Measurements from ENCODE around the gene CDK5RAP2. TPM values are rescaled to one million over a fixed set of nuclear protein-coding genes. Genes with fewer than 3 reads are reported as not detected.
"Not testable (repeated sequence)": the region's sequence is repeated elsewhere in the genome, so short reads cannot be mapped to it uniquely, and the experiment has no call there.

CDK5RAP2 gene
- total RNA-seq, 1 donor from 2014 or later = 59.8 TPM

- no peak overlapping the region for H3K4me3 Mint-ChIP-seq (ENCODE audit: low read depth)
- H3K9me3 Mint-ChIP-seq = no peaks in the 10 kb centered on the region
- peaks cover 15% of the 10 kb centered on the region for H3K4me1 Mint-ChIP-seq (ENCODE audit: low read depth)
- intact Hi-C loops (cut with micrococcal nuclease) = no loop called here
- no peaks in the 10 kb centered on the region for H3K27me3 Mint-ChIP-seq (ENCODE audit: low read depth)
- no peak for DNase-seq (ENCODE audit: low spot score)
- peaks cover 70% of the 10 kb centered on the region for H3K36me3 Mint-ChIP-seq (ENCODE audit: low read depth)
- no peak overlapping the region for H3K27ac Mint-ChIP-seq
Measured at GRCh38 chr9:120534266-120534665, 45.7 kb downstream of the CDK5RAP2 start.

DNA sequence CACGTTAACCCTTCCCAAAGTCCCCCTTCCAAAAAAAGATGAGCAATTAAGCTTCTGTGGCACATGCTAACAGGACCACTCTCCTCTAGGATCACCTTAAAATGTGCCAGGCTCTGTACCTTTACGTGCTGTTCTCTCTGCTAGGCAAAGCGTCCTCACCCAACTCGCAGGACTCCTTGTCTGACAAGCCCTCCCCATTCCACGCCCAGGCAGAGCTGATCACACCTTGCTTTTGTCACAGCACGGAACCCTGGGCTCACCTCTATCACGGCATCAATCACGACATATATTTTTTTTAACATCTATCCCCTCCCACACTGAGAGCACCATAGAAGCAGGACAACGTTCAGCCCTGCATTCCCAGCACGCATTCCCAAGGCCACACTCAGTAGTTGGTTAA is 47.1 kb downstream of the CDK5RAP2 start:
- Mint-ChIP-seq H3K36me3 (ENCODE audit: low read depth) (peaks cover 78% of the 10 kb centered on the region), H3K27ac (no peak overlapping the region), H3K9me3 (no peaks in the 10 kb centered on the region), H3K4me1 (ENCODE audit: low read depth) (peaks cover 15% of the 10 kb centered on the region), H3K27me3 (ENCODE audit: low read depth) (no peaks in the 10 kb centered on the region), H3K4me3 (ENCODE audit: low read depth) (no peak overlapping the region)
- intact Hi-C loops (cut with micrococcal nuclease) = no loop called here
- DNase-seq (ENCODE audit: low spot score) = no peak

GRCh38 chr9:120532475-120532874 is 47.5 kb downstream of the CDK5RAP2 start:
- intact Hi-C loops (cut with micrococcal nuclease) = no loop called here
- peaks cover 14% of the 10 kb centered on the region for H3K4me1 Mint-ChIP-seq (ENCODE audit: low read depth)
- H3K9me3 Mint-ChIP-seq = no peaks in the 10 kb centered on the region
- no peak for DNase-seq (ENCODE audit: low spot score)
- no peak overlapping the region for H3K4me3 Mint-ChIP-seq (ENCODE audit: low read depth)
- no peaks in the 10 kb centered on the region for H3K27me3 Mint-ChIP-seq (ENCODE audit: low read depth)
- no peak overlapping the region for H3K27ac Mint-ChIP-seq
- peaks cover 81% of the 10 kb centered on the region for H3K36me3 Mint-ChIP-seq (ENCODE audit: low read depth)

DNA sequence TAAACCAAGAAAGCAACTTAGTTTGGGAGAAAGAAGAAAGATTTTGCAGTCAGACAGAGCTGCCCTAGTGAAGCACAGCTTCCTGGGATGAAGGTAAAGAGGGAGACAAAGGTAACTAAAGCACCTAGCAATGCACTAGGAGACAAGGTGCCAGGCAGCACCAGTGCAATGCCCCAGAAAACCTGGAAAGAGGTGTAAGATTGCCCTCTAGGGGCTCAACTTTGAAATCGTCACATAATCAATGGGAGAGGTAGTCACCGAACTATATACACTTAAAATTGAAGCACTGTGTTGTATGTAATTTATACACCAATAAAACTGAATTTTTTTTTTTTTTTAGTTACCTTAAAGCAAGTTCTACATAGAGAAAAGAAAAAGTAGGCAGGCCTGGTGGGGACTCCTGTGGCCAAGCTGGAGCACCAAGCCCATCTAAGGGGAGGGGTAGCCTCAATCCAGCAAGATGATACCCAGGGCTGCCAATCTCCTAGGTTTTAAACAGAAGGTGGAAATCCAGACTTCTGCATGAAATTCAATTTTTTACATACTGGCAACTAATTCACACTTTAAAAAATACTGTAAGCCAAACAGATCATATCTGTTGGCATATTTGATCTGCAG is 48.2 kb downstream of the CDK5RAP2 start:
- H3K27me3 Mint-ChIP-seq (ENCODE audit: low read depth) = no peaks in the 10 kb centered on the region
- peaks cover 81% of the 10 kb centered on the region for H3K36me3 Mint-ChIP-seq (ENCODE audit: low read depth)
- H3K4me1 Mint-ChIP-seq (ENCODE audit: low read depth) = peaks cover 11% of the 10 kb centered on the region
- DNase-seq (ENCODE audit: low spot score) = no peak
- no peaks in the 10 kb centered on the region for H3K9me3 Mint-ChIP-seq
- intact Hi-C loops (cut with micrococcal nuclease) = no loop called here
- H3K4me3 Mint-ChIP-seq (ENCODE audit: low read depth) = no peak overlapping the region
- no peak overlapping the region for H3K27ac Mint-ChIP-seq

DNA sequence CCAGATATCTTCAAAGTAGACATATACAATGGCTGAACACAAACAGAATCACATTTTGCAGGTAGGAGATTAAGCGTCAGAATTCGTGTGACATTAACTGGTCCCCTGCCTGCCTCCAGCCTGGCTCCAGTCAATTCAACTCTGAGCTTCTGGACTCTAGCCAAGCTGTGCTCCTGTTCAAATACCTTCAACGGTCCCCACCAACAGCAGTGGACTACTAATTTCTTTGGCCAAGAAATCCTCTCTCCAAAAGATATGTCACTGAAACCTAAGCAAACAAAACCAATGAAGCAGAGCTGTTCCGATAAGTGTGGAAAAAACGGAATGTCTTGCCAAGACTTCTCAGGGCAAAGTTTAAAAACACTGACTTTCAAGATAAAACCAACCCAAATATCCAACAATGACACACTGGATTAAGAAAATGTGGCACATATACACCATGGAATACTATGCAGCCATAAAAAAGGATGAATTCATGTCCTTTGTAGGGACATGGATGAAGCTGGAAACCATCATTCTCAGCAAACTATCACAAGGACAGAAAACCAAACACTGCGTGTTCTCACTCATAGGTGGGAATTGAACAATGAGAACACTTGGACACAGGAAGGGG is 49.6 kb downstream of the CDK5RAP2 start:
- H3K27me3 Mint-ChIP-seq (ENCODE audit: low read depth); H3K4me1 Mint-ChIP-seq (ENCODE audit: low read depth); H3K4me3 Mint-ChIP-seq (ENCODE audit: low read depth); DNase-seq (ENCODE audit: low spot score); H3K9me3 Mint-ChIP-seq; intact Hi-C loops (cut with micrococcal nuclease); H3K27ac Mint-ChIP-seq: not testable (repeated sequence)
- H3K36me3 Mint-ChIP-seq (ENCODE audit: low read depth) = peaks cover 86% of the 10 kb centered on the region

DNA sequence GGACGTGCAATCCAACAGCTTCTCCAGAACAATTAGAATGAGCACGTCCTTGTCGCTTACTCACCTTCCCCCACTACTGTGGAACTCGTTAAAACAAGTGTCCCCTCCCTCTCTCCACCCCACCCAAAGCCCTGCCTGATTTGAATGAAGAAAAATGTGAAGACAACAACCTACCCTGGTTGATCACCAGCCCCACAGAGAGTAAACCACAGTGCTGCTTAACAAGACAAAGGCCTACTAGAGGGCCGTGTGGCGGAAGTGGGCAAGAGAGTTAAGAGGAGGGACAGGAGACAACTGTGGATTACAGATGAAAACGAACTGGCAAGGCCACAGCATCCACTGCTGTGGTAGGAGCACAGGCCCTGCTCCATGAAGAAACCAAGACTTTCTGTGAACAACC is 51.1 kb downstream of the CDK5RAP2 start:
- H3K4me1 Mint-ChIP-seq (ENCODE audit: low read depth) = peaks cover 7% of the 10 kb centered on the region
- H3K27ac Mint-ChIP-seq = no peak overlapping the region
- no peaks in the 10 kb centered on the region for H3K27me3 Mint-ChIP-seq (ENCODE audit: low read depth)
- intact Hi-C loops (cut with micrococcal nuclease) = no loop called here
- DNase-seq (ENCODE audit: low spot score) = no peak
- H3K4me3 Mint-ChIP-seq (ENCODE audit: low read depth) = no peak overlapping the region
- no peaks in the 10 kb centered on the region for H3K9me3 Mint-ChIP-seq
- H3K36me3 Mint-ChIP-seq (ENCODE audit: low read depth) = peaks cover 81% of the 10 kb centered on the region

DNA sequence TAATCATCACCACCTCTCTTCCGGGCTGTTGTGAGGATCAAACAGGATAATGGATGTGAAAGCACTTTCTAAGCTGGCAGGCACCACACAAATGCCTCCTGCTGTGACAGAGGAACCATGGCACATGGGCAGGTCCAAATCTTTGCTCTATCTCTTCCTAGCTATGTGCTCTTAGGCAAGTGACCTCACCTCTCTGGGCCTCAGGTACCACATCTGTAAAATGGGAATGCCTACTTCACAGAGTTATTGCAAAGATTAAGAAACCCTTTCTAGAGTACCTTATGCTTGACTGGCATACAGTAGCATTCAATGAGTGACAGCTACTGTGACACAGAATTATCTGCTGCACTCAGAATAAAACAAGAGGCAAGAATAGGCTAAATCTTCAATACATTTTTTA is 51.6 kb downstream of the CDK5RAP2 start:
- DNase-seq (ENCODE audit: low spot score) = no peak
- Mint-ChIP-seq H3K4me3 (ENCODE audit: low read depth) (no peak overlapping the region), H3K9me3 (no peaks in the 10 kb centered on the region), H3K27ac (no peak overlapping the region), H3K4me1 (ENCODE audit: low read depth) (peaks cover 7% of the 10 kb centered on the region), H3K36me3 (ENCODE audit: low read depth) (peaks cover 83% of the 10 kb centered on the region), H3K27me3 (ENCODE audit: low read depth) (no peaks in the 10 kb centered on the region)
- intact Hi-C loops (cut with micrococcal nuclease) = no loop called here

GRCh38 chr9:120526534-120526933 is 53.4 kb downstream of the CDK5RAP2 start:
- intact Hi-C loops (cut with micrococcal nuclease) = no loop called here
- no peak overlapping the region for H3K4me3 Mint-ChIP-seq (ENCODE audit: low read depth)
- H3K4me1 Mint-ChIP-seq (ENCODE audit: low read depth) = no peaks in the 10 kb centered on the region
- peaks cover 77% of the 10 kb centered on the region for H3K36me3 Mint-ChIP-seq (ENCODE audit: low read depth)
- H3K27ac Mint-ChIP-seq = no peak overlapping the region
- H3K27me3 Mint-ChIP-seq (ENCODE audit: low read depth) = no peaks in the 10 kb centered on the region
- H3K9me3 Mint-ChIP-seq = no peaks in the 10 kb centered on the region
- DNase-seq (ENCODE audit: low spot score) = no peak

DNA sequence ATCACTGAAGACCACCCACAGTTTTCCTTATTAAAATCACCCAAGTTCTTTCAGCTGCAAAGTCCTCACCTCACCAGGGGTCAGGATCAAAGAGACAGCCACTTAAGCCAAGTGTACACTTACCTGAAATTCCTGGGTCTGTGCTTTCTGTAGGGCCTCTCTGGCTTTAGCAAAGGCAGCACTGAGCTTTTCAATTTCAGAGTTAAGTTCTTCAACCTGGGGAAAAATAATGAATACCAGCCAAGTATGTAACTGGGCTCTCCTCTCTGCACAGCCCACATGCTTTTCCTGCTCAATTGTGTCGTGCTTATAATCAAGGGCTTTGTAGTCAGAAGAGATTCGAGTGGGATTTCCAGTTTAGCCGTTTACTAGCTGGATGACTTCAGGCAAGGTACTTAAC is 55.1 kb downstream of the CDK5RAP2 start:
- Mint-ChIP-seq H3K36me3 (ENCODE audit: low read depth) (peaks cover 71% of the 10 kb centered on the region), H3K4me3 (ENCODE audit: low read depth) (no peak overlapping the region), H3K27ac (no peak overlapping the region), H3K9me3 (no peaks in the 10 kb centered on the region), H3K27me3 (ENCODE audit: low read depth) (no peaks in the 10 kb centered on the region), H3K4me1 (ENCODE audit: low read depth) (no peaks in the 10 kb centered on the region)
- DNase-seq (ENCODE audit: low spot score) = no peak
- intact Hi-C loops (cut with micrococcal nuclease) = no loop called here

- no peak overlapping the region for H3K27ac Mint-ChIP-seq
- H3K27me3 Mint-ChIP-seq (ENCODE audit: low read depth) = no peaks in the 10 kb centered on the region
- no peak for DNase-seq (ENCODE audit: low spot score)
- H3K9me3 Mint-ChIP-seq = no peaks in the 10 kb centered on the region
- intact Hi-C loops (cut with micrococcal nuclease) = no loop called here
- no peaks in the 10 kb centered on the region for H3K4me1 Mint-ChIP-seq (ENCODE audit: low read depth)
- H3K36me3 Mint-ChIP-seq (ENCODE audit: low read depth) = peaks cover 70% of the 10 kb centered on the region
- H3K4me3 Mint-ChIP-seq (ENCODE audit: low read depth) = no peak overlapping the region
Measured at GRCh38 chr9:120524038-120524437, 55.9 kb downstream of the CDK5RAP2 start.

GRCh38 chr9:120522558-120522957 is 57.4 kb downstream of the CDK5RAP2 start:
- H3K27ac Mint-ChIP-seq = no peak overlapping the region
- intact Hi-C loops (cut with micrococcal nuclease) = no loop called here
- no peaks in the 10 kb centered on the region for H3K27me3 Mint-ChIP-seq (ENCODE audit: low read depth)
- H3K9me3 Mint-ChIP-seq = no peaks in the 10 kb centered on the region
- no peak for DNase-seq (ENCODE audit: low spot score)
- H3K4me3 Mint-ChIP-seq (ENCODE audit: low read depth) = no peak overlapping the region
- no peaks in the 10 kb centered on the region for H3K4me1 Mint-ChIP-seq (ENCODE audit: low read depth)
- H3K36me3 Mint-ChIP-seq (ENCODE audit: low read depth) = peaks cover 67% of the 10 kb centered on the region

- Mint-ChIP-seq H3K27me3 (ENCODE audit: low read depth) (no peaks in the 10 kb centered on the region), H3K4me3 (ENCODE audit: low read depth) (no peak overlapping the region), H3K36me3 (ENCODE audit: low read depth) (peaks cover 67% of the 10 kb centered on the region), H3K9me3 (no peaks in the 10 kb centered on the region), H3K27ac (no peak overlapping the region), H3K4me1 (ENCODE audit: low read depth) (no peaks in the 10 kb centered on the region)
- intact Hi-C loops (cut with micrococcal nuclease) = no loop called here
- no peak for DNase-seq (ENCODE audit: low spot score)
Measured at GRCh38 chr9:120522032-120522431, 57.9 kb downstream of the CDK5RAP2 start.

DNA sequence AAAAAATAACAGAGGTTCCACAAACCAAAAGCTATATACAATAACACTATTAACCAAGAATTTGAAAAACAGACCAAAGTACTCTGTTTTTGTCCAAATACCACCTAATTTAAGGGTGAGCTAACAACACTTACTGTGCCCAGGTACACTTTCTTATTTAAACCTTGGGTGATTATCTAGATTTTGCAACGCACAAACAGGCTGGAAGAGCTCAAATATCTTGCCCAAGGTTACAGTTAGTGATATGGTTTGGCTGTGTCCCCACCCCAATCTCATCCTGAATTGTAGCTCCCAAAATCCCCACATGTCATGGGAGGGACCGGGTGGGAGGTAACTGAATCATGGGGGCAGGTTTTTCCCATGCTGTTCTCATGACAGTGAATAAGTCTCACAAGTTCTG is 58.9 kb downstream of the CDK5RAP2 start:
- Mint-ChIP-seq H3K9me3 (no peaks in the 10 kb centered on the region), H3K4me3 (ENCODE audit: low read depth) (no peak overlapping the region), H3K4me1 (ENCODE audit: low read depth) (no peaks in the 10 kb centered on the region), H3K27ac (peak overlapping the region; percentile 24), H3K27me3 (ENCODE audit: low read depth) (no peaks in the 10 kb centered on the region), H3K36me3 (ENCODE audit: low read depth) (peaks cover 64% of the 10 kb centered on the region)
- intact Hi-C loops (cut with micrococcal nuclease) = no loop called here
- DNase-seq (ENCODE audit: low spot score) = no peak
